RPMI7951 (cell line): ENCODE results near the gene MINDY3. TPM values are rescaled to one million over a fixed set of nuclear protein-coding genes. Genes with fewer than 3 reads are reported as not detected.

Experiments
- DNase-seq: peaks from one replicate; pipeline ENCODE4 v3.0.0-alpha.2; 2012; ENCODE audit warnings: low read depth
- total RNA-seq: library from RNA; depleted of rRNA; stranded (reverse); fragments of >200 nt; shearing (Covaris generic); gene quantifications from 2 replicates; pipeline ENCODE4 v1.2.3, GENCODE V29; 2014

Gene MINDY3
- total RNA-seq, 1 experiment from 2014 or later, result 35.7 TPM

GRCh38 chr10:15805395-15806058 lies 54.8 kb downstream of the MINDY3 start:
- DNase-seq, result no peak

- no peak for DNase-seq
Measured at GRCh38 chr10:15804109-15804508, 56.2 kb downstream of the MINDY3 start.

- DNase-seq, result no peak
Measured at GRCh38 chr10:15802375-15802949, 57.8 kb downstream of the MINDY3 start.

GRCh38 chr10:15801641-15802040 lies 58.7 kb downstream of the MINDY3 start:
- DNase-seq, result no peak

- DNase-seq, result no peak
Measured at GRCh38 chr10:15801147-15801546, 59.2 kb downstream of the MINDY3 start.

- no peak for DNase-seq
Measured at GRCh38 chr10:15797346-15797745, 63.0 kb downstream of the MINDY3 start.

GRCh38 chr10:15796762-15797161 lies 63.5 kb downstream of the MINDY3 start:
- no peak for DNase-seq

- DNase-seq, result no peak
Measured at GRCh38 chr10:15796098-15796759, 64.1 kb downstream of the MINDY3 start.

- no peak for DNase-seq
Measured at GRCh38 chr10:15795036-15795792, 65.1 kb downstream of the MINDY3 start.

- no peak for DNase-seq
Measured at GRCh38 chr10:15794569-15794968, 65.7 kb downstream of the MINDY3 start.

- DNase-seq, result no peak
Measured at GRCh38 chr10:15793664-15794063, 66.6 kb downstream of the MINDY3 start.

GRCh38 chr10:15792777-15793176 lies 67.5 kb downstream of the MINDY3 start:
- DNase-seq, result no peak

- no peak for DNase-seq
Measured at GRCh38 chr10:15791816-15792524, 68.3 kb downstream of the MINDY3 start.

- DNase-seq, result peak; percentile 59
Measured at GRCh38 chr10:15789793-15790525, 70.3 kb downstream of the MINDY3 start.

GRCh38 chr10:15787426-15787825 lies 72.9 kb downstream of the MINDY3 start:
- DNase-seq, result no peak

GRCh38 chr10:15784662-15785300 lies 75.5 kb downstream of the MINDY3 start:
- no peak for DNase-seq

- DNase-seq, result no peak
Measured at GRCh38 chr10:15783941-15784636, 76.2 kb downstream of the MINDY3 start.

GRCh38 chr10:15782851-15783250 lies 77.5 kb downstream of the MINDY3 start:
- no peak for DNase-seq

- no peak for DNase-seq
Measured at GRCh38 chr10:15781381-15781960, 78.8 kb downstream of the MINDY3 start.
